HG03469 (cell line): Measurements from ENCODE around the gene GALNT5.
"Not testable (repeated sequence)": the region's sequence is repeated elsewhere in the genome, so short reads cannot be mapped to it uniquely, and the experiment has no call there.

Experiments
- ATAC-seq: cut with Tn5 transposase; IDR thresholded peaks from one replicate; pipeline ENCODE4 v1.9.1; 2021; ENCODE audit warnings: mild to moderate bottlenecking, moderate library complexity, moderate number of reproducible peaks; ENCODE audit not compliant: unreplicated experiment

Gene GALNT5

DNA sequence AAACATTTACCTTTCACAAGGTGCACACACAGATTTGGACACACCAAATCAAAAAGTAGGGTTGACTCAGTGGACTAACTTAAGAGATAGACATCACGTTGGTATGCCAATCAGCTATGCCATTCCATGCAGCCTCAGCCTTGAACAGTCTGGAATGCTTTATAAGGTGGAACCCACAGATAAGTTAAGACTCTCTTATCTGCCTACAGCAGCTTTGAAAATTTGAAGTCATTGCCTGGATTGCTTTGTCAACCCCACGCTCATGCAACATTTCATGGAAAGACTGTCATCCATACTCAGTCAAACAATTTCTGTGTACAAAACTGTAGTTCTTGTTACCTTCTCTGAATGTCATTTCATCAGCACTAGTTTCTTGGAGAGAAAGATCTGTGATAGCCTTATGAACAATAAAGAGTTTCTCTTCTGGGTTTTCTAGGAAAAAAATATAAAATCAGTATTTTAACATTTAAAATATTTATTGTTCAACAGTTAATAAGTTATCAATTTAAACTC is 66.9 kb downstream of the GALNT5 start:
- no peak for ATAC-seq

DNA sequence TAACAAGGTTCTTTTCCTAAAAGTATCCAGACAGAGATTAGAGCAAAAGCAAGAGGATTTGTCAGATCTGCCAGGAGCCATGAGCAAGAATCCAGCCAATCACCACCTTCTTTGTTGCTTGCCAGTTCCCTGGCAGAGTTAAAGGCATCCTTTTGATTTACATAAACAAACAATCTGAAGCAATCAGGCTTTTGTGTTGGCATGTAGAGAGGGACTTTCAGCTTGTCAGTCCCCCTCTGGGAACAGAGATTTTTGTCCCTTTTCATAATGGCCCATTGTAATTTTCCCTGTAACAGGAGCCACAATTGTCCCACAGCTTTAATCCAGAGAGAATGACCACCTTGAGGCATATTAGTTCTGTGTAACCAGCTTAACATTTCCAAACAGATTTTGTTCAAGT is 68.3 kb downstream of the GALNT5 start, which contains the start of gene ERMN:
Gene ERMN (minus strand): TSS at position 39 of the 400 bp plus-strand sequence. CDS start 182 bp downstream, outside the sequence.
- no peak for ATAC-seq

DNA sequence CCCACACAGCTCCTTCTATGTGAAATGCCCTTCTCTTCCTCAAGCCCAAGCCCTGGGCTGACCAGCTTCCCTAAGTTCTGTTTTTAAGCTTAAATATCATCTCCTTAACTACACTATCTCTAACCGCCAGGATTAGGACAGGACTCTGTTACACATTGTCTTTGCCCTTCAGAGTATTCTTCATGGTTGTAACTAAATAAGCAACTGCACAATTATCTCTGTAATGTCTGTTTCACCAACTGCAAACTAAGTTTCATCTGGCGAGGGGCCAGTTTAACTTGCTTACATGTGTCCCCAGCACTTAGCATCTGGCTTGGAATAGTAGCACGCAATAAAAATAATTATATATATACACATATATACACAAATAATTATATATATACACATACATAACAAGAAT is 69.2 kb downstream of the GALNT5 start:
- ATAC-seq = no peak

DNA sequence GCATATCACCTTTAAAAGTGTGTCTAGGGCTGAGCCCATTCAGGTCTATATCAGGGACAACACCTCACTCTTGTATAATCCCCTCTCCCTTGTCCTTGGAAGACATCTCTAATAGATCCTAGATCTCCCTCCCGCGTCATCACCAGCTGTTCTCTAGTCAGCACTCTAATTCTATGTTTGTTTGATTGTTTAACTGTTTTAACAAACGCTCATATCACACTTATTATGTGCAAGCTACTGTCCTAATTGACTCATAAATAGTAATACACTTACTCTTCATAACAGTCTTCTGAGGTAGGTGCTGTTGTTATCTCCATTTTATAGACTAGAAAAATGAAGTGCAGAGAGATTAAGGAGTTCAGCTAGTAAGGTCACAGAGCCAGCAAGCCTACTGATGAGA is 69.7 kb downstream of the GALNT5 start:
- peak; percentile 18 for ATAC-seq

DNA sequence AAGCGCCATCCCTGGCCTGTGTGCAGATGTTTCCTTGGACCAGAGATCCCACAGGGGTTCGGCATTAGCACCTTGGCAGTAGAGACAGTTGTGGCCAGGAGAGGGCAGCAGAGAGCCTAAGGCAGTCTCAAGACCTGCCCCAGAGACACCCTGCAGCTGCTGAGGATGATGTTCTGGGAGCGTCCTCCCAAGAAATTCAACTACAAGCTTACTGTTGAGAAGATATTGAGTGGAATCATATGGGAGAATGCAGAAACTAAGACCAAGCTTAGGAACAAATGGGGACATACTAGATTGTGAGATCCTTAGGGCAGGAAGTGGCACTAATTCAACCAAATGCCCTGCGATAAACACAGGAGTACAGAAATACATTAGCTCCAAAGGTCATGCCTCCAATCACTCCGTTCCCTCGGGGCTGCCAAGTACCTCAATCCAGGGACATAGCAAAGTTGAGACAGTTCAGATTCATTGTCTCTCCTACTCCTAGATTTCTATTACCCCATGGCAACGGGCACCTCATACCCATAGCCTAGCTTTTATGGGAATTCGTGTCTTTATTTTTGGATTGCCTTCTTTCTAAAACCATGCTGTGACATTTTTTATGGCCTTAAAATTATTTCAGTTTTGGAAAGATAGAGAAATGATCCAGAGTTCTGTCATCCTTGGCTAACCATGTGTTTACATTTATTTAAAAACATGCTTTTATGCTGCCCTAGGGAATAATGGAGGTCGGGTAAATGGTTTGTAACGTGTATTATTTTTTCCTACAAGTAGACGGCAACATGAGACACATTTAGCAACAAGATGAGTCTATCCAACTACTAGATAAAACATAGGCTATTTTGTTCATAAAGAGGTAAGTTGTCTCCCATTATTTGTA is 70.4 kb downstream of the GALNT5 start:
- peak; percentile 94 for ATAC-seq

DNA sequence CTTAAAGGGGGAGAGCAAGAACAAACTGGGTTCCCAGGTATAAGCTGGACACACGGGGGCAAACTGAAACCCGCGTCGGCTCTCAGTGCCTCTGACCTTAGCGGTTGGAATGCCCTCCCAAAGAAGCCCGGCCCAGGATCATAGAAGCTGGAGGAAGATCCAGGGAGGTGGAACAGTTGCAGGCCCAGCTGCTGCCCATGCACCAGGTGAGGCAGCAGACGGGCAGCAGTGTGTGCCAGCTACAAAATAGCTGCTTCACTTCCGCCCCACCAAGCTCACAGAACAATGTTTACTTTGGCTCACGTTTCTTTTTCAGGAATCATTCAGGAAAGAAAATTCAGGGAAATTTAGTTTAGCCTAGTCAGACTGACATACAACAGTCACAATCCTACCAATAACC is 72.0 kb downstream of the GALNT5 start:
- ATAC-seq = no peak

- ATAC-seq = no peak
Measured at GRCh38 chr2:157333304-157334047, 76.0 kb downstream of the GALNT5 start.

- no peak for ATAC-seq
Measured at GRCh38 chr2:157334335-157334734, 76.8 kb downstream of the GALNT5 start.

DNA sequence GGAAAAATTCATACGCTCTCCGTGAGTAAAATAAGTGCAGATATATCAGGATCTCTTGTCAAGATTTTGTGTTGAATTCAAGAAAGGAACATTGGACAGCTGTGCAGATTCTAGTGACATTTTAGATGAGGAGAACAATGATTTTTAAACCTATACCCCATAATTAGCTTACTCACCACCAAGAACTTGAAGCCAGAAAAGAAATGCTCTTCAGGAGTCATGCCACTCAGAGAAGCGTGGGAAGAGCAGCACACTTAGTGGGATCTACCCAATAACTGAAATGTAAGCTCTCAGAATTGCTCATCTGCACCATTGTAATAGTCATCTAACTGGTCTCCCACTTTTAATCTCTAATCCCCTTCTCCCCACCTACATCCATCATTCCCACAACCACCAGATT is 77.3 kb downstream of the GALNT5 start:
- no peak for ATAC-seq

DNA sequence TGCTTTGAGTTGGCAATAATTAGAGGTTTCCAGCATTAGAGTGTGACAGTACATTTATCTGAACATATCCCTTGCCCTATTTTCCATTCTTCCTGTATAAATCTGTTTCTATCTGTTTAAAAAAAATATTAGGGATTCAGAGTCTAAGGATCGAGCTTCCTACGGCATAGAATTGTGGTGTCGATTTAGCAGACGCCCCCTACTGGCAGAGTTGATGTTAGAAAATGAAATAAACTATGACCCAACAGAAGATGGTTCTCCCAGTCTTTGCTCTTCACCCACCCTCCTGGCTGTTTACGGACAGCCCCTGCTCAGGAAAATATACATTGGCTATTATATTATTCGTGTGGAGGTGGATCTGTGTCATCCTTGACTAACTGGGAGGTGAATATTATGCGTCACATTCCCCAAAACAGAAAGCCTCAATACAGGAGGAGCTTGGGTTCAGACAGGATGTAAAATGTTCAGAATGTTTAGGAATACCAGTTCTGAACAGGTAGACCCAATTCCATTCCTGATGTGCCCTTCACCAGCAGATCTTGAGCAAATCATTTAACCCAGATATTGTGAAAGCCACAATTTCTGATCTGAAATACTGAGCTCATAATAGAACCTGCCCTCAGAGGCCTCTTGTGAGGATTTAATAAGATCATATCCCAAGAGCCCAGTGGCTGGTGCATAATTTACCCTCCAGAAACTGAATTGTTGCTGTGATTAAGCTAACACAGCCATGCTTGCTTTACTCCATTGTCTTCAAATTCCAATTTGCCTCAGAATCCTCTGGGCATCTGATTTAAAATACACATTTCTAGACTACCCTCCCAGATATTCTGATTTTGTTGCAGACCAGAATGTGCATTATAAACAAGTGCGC is 78.9 kb downstream of the GALNT5 start:
- ATAC-seq = no peak

- ATAC-seq = no peak
Measured at GRCh38 chr2:157337978-157338377, 80.5 kb downstream of the GALNT5 start.

DNA sequence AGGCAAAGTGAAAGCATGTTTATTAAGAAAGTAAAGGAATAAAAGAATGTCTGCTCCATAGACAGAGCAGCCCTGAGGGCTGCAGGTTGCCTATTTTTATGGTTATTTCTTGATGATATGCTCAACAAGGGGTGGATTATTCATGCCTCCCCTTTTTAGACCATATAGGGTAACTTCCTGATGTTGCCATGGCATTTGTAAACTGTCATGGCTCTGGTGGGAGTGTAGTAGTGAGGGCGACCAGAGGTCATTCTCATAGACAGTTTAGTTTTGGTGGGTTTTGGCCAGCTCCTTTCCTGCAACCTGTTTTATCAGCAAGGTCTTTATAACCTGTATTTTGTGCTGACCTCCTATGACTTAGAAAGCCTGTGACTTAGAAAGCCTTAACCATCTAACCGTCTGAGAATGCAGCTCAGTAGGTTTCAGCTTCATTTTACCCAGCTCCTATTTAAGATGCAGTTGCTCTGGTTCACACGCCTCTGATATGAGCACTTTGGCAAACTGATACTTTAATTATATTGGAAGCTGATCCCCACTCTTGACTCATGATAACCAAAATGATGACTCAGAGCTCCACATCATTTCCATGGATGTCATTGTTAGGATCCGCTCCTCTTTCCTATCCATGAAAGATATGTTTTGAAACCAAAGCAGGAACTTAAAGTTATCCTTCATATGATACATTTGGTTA is 82.6 kb downstream of the GALNT5 start:
- no peak for ATAC-seq

DNA sequence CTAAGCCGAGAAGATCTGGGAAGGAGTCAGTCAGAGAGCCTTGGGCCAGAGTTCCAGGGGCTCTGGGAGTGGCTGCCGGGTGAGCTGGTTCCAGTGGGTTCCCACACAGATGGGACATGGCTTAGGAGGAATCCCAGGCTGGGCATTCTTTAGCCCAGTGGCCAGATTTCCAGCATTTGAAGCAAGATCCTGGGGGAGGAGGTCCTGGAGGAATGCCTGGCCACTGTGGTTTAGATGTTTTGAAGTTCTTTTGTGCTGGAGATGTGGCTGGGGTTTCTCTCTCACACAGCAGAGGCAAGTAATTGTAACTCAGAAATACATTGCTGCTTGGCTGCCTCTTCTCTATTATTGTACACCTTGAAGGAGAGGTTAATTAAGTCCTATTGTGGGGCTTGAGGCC is 83.9 kb downstream of the GALNT5 start:
- ATAC-seq = not testable (repeated sequence)

DNA sequence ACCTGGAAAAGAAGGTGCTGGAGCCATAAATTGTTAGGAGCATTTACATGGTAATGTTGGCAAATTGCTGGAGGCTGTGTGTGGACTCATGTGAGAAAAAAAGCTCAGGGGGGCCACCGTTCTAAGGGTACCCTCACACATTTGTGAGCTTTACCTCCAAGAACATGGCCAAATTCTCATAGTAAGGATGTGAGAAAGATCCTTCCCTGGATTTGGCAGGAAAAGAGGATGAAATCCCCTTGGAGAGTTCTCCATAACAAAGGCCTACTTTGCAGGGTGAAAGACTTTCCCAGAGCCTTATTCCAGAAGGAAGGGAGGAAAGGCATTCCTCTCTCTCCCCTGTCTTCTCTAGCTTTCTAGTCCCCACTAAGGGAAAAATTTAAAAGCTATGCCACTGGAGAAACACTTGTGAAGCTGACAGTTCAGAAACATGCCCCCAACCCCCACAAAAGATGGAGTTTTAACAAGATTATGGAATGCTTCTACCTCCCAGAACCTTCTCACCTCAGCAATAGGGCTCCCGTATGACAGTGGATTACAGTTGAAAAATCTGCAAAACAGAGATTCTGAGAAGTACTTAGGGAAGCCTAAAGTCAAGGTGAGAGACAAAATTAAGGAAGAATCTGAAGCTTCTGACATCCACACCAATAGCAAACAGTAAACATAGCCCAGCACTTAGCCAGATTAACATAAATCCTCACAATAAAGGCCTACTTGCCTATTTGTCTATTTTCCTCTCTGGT is 88.3 kb downstream of the GALNT5 start:
- no peak for ATAC-seq

GRCh38 chr2:157348291-157348921 is 90.9 kb downstream of the GALNT5 start:
- no peak for ATAC-seq

DNA sequence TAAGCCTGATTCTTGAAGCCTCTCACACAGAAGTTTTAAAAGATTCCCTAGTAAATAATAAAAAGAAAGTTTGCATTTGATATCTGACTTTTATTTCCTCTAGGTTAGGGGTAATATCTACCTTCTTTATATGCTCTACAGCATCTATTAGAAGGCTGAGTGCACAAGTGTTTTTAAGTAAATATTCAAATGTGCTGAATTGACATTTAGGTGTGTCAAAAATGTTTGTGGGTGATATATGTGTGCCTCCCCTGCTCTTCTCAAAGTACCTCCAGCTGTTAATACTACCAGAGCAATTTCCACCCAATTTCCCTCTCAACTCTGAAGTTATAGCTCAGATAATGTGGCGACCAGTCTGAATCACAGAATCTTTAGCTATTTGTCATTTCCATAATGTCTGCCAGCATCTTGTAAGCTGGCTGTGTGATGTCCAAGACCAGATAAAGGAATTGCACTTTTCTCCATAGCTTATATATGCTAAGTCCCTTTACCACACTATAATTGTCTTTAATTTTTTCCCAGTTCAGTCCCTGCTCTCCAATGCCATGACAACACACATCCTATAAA is 92.5 kb downstream of the GALNT5 start:
- ATAC-seq = no peak

DNA sequence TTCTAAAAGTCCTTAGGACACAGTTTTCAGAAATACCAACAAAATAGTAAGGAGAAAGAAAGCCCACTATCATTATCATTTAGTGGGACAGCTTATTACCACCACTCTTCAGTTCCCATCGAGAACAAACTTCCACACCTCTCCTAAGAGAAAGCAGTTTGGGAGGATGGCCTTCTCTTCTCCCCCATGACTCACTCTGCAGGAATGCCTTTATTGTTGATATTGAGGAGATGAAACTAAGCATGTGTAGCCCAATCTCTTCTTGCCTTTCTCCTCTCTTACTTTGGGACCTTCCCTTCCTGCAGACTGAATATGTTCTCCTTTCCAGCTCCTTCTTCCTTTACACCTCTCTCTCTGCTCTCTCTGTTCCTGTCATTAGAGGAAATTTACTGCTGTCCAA is 98.1 kb downstream of the GALNT5 start:
- no peak for ATAC-seq

DNA sequence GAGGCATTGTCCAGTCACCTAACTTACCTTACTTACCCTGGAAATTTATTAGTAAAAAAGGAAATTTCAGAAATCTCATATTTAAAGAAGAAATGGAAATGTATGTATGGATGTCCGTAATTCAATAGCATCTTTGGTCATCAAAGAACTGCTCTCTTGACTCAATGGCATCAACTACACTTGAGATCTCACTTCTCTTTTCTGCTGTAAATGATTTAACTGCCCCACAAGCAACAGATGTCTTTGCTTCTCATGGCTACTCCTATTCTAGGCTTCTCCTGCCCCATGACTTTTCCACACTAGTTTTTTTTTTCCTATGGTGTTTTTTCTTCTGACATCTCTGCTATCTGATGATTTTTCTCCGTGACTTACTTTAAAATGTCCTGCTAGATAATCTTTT is 102.1 kb downstream of the GALNT5 start:
- no peak for ATAC-seq

DNA sequence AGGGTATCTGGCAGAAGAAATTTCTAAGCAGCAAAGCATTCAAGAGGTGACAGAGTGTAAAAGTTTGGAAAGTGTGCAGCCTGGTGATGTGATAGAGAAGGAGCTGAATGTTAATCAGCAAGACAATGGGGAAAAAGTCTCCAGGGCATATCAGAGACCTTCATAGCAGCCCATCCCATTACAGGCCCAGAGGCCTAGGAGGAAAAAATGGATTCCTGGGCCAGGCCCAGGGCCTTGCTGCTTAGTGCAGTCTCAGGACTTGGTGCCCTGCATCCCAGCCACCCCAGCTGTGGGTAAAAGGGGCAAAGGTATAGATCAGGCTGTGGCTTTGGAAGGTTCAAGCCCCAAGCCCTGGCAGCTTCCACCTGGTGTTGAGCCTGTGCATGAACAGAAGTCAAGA is 104.0 kb downstream of the GALNT5 start:
- no peak for ATAC-seq
